ENCODE measurements around the gene MAOA.
"Not testable (repeated sequence)": the region's sequence is repeated elsewhere in the genome, so short reads cannot be mapped to it uniquely, and the experiment has no call there.

The MAOA gene

DNA sequence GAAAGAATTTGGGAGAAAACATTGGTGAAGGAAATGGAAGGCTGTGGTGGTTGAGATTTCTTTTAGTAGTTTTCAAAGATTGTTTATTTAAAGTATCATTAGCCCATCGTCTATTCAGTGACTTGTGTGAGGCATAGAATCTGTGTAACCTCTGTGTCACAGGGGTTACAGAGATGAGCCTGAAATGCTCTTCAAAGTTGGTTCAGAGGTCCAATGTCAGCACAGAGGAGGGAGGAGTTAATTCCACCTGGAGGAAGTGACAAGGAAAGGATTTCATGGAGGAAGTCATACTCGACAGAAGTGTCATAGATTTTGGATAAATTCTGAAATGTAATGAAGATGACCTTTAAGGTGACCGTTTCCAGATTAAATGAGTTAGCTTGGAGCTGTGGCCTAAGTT lies 8.2 kb downstream of the MAOA start:
- DNase-seq = no peak

DNA sequence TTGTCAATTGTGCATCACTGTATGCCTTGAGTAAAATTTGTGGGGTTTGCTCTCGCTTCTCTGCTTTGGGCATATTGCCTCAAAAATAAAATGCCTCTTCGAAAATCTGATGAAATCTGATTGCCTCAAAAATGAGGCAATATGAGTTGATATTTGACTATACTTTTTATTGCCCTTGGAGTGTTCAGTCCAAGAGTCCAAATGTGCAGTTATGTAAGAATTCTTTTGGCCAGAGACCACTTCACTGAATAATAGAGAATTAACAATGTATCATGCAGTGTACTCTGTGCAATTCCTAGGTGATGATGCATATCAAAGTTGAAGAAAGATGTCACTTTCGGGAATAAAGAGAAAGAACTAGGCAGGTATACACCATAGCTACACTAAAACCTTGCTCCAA lies 8.6 kb downstream of the MAOA start:
- DNase-seq = no peak

DNA sequence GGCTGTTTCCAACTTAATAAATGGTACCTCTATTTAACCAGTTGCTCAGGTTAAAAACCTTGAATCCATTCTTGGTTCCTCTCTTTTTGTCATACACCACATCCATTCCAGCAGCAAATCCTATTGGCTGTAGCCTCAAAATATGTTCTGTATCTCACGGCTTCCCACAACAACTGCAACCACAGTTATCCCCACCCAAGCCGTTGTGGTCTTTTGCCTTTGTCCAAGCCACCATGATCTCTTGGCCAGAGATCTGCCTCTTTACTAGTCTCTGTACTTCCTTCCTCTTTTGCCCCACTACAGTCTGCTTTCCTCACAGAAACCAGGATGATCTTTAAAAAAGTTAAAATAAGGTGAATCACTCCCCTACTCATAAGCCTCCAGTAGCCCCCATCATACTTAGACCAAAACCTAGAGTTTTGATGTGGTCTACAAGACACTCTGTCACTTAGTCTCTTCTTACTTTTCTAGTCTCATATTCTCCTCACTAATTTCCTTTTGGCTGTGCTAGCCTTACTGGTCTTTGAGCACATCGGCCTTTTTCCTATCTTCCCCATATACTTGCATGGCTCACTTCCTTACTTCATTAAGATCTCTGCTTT lies 10.3 kb downstream of the MAOA start:
- no peak for DNase-seq

DNA sequence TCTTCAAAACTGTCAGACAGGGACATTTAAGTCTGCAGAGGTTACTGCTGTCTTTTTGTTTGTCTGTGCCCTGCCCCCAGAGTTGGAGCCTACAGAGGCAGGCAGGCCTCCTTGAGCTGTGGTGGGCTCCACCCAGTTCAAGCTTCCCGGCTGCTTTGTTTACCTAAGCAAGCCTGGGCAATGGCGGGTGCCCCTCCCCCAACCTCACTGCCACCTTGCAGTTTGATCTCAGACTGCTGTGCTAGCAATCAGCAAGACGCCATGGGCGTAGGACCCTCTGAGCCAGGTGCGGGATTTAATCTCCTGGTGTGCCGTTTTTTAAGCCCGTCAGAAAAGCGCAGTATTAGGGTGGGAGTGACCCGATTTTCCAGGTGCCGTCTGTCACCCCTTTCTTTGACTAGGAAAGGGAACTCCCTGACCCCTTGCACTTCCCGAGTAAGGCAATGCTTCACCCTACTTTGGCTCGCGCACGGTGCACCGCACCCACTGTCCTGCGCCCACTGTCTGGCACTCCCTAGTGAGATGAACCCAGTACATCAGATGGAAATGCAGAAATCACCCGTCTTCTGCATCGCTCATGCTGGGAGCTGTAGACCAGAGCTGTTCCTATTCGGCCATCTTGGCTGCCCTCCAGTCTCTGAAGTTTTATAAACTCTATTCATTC lies 20.0 kb downstream of the MAOA start:
- not testable (repeated sequence) for DNase-seq

DNA sequence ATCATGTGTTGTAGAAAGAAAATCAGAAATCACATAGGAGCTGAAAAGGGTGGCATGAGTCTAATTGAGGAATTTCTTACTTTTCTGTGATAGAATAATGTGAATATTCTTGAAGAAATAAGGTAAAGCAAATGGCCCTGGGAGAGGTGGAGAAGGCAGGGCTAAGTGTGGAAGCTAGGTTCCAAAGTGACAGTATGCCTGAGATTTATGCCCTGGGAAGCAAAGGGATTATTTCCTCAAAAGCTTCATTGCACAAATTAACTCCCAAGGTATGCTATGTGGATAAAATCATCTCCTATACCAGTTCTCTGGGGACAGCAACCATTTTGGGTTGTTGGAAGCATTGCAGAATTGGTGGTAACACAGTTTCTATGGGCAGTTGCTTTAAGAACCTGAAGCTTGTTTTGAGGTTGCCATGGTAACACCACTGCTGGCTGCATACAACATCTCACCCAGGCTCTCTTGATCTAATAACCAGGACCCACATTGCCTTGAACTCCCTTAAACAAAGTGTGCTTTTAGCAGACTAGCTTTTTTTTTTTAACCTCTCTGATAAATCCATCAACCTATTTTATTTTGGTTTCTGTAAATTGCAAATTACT lies 21.0 kb downstream of the MAOA start:
- DNase-seq = no peak

DNA sequence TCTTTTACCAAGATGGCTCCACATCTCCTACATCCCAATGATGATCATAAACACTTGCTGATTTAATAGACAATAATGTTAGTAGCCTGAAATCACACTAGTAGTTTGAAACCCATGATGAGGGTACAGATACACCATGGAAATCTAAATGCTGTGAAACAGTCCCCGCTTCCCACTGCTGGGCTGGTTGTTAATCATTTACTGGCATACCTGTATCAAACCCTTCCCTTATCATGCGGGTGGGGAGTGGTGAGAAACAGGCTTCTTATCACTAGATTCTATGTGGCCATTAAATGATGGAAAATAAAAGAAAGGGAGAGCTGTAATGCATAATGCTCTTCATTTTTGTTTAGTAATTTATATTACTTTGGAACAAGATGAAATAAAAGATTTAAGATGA lies 21.9 kb downstream of the MAOA start:
- DNase-seq = no peak

DNA sequence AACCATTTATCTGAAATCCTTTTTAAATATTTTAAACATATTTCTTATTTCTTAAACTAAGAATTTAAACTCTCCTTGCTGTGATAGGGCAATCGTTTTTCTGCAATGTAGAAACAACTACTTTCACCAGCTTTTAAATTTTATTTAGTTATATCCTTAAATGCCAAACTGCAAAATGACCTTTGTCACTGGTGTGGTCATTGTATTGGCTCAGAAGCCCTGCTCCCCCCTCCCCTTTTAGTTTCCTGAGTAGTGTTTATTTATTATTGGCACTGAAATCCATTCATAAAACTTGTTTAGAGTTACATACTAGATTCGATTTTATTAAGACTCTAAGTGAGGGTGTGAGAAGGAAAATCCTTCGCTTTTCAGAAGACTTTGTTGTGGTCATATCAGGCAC lies 23.0 kb downstream of the MAOA start:
- DNase-seq = no peak

DNA sequence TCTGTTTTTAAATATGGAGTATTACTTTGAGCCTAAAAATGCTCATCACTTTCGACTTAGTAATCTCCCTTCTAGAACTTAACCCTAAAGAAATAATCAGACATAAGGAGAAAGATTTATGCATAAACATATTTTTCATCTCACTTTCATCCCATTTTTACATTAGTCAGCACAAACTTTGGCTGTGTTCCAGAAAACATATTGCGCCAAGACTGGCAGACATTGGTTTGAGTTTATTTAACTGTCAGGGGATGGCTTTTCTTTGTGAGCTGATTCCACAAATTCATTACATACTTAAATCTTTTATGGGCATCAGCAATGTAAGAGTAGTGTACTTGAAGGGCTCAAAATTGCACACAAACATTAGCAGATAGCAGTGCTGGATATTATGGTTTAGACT lies 23.7 kb downstream of the MAOA start:
- DNase-seq = no peak

DNA sequence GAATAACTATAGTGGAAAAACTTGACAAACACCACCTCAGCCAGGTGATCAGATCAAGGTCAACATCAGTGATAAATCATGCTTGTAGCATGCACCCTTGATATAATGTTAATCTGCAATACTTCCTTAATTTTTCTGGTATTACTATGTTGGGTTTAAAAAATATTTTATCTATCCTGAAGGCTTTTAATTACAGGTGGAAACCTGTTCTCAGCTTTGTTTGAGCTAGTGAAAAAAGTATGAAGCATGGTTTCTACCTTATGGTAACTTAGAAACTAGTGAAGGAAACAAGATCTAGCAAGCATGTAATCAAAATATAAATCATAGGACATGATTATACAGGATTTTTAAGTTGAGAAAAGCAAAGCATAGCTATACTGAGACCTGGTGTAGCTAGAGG lies 26.6 kb downstream of the MAOA start:
- DNase-seq = no peak

DNA sequence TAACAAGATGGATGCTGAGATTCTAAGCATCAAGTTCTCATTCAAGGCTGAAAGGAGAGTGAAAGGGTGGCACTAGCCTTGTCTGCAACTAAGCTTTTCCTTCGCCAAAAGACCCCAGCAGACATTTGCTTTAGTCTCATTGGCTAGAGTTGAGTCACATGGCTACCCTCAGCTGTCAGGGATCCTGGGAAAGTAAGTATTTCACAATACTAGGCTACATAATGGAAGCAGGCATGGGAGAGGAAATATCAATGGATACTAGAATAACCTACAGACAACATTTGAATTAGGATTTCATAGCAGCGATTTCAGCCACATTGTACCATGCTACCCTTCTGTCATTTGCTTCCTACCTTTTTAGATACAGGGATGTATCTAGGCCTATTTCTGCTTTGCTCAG lies 29.1 kb downstream of the MAOA start:
- no peak for DNase-seq

DNA sequence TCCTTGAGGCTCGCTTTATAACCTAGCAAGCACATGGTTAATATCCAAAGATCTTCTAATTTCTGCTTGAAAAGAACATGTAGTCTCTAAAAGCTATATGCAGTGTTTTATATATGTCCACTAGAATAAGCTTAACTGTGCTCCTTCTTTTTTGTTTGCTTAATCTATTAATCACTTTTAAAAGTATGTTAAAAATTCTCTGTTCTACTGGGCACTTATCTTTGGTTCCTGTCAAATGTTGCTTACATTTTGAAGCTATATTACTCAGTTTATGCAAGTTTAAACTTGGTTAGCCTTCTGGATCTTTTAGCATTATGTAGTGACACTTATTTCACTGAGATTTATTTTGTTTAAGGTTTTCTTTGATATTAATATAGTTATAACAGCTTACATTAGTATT lies 32.5 kb downstream of the MAOA start:
- DNase-seq = no peak

DNA sequence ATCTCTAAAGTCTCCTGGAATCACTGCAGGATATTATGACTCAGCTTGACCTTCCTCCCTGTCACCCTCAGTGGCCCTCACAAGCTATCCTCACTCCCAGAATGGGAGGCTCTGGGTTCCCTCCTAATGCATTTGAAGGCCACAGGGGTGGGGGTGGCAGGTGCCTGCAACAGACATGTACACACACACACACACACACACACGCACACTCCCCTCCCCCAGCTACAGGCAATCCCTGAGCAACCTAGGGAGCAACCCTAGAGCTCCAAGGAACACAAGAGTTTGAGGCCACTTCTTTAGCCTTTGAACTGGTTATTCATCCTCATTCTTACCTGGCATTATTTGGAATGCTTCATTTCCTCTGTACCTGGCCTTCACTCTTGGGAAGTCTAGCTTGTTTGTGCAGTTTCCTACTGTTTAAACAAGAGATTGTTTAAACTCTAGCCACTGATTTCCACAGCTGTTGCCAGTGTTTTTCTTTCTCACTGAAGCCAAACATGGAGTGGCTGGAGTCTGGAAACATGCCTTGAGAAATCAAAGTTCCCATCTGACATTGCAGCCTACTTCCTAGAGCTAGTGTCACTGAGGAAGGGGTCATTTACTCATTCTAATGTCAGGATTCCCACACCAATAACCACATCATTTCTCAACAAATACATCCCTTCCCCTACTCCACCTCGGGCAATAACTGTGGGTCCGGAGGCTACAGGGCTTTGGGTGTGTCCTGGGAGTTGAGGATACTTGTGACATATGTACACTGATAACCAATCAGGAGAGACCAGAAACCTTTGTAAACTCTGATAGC lies 37.7 kb downstream of the MAOA start:
- DNase-seq = peak; percentile 4

DNA sequence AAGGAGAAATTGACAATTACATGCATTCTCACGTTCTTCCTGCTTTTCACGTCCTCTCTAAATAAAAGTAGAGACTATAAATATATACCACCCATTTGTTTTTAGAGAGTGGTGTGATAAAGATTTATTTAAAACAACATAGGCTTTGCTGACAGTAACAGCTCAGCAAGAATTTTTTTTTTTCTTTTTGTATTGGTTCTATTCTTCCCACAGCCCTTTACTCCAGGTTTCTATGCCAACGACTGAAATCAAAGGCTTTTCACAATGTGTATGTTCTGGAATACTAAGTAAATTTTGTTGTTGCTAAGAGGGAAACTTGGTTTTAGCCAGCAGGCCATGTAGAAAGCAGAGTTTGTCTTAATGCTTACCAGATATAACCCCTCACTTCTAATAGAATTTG lies 43.4 kb downstream of the MAOA start:
- DNase-seq = no peak

DNA sequence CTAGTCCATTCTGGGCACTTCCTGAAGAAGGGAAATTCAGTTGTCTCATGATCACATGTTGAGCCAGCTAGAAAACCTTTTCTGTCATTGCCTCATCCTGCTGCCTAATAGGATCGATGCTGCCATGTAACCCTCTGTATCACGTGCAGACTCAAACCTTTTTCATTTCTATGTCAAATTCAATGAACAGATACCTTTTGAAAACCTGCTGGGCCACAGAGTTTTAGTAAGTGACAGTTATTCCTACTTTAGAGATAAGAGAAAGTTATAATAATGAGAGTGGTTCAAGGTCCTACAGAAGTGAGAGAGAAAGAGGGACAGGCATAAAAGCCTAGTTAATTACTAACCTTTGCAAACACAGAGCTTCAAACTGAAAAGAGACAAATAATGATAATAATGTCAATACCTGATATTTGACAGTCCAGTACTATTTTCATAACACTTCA lies 46.0 kb downstream of the MAOA start:
- DNase-seq = no peak

DNA sequence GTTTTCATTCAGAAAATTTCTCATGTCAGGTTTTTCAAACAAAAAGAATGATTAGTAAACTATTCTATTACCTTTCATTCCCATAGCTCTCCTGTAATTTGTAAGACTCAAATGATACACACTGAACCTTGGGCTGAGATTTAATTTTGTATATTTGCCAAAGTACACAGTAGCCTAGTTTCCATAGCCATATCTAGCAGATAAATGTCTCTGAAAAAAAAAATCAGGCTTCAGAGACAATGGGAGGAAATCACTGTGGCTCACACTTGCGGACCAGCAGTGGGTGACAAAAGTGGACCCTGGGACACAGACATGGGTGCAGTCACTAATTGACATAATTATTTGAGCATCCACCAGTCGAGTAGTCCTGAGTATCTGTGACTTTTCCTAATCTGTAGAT lies 46.6 kb downstream of the MAOA start:
- no peak for DNase-seq

DNA sequence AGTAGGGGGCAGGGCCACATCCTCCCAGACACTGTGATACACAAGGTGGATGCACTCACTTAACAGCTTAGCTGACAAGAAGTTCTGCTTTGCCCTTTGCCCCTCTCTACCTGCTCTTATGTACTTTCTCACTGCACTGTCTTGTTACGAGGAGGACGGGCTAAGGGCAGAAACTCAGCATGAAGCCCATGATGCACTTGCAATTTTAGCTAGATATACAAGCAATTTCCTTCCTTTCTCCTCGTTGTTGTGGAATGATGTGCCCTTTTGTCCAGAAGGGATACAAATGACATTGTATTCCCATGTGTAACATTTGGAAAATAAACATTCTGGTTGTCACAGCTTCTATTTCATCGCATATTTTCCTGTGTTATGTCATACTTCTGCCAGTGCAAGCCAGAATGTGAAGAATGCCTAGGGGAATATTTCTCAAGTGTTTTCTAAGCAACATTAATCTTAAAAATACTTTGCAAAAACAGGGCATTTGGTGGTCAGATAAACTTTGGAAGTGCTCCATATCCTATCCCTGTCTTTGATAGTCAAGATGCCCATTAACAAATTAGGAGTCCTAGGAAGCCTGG lies 47.2 kb downstream of the MAOA start:
- no peak for DNase-seq

DNA sequence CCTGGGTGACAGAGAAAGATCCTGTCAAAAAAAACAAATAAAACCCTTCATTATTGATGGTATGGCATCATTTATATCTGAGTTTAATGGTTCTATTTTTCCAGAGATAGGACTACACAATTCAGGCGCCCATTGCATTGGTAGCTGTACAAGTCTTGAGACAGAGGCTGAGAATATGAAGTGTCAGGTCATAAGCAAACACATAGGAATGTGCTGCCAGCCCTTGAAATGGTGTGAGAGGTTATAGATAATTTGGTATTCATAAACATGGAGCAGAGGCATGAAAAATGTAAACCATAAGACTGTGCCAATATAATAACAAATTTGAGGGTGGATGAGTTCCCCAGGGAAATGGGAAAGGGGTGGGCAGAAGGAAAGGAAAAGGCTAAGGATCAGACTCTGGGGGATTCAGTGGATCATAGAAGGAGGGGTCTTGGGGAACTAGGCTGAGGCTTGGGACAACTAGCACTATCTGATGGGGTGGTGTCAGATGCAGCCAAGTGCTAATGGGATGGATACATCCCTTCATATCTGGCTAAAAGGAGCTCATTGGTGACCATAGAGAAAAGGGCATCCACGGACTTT lies 50.8 kb downstream of the MAOA start:
- no peak for DNase-seq

DNA sequence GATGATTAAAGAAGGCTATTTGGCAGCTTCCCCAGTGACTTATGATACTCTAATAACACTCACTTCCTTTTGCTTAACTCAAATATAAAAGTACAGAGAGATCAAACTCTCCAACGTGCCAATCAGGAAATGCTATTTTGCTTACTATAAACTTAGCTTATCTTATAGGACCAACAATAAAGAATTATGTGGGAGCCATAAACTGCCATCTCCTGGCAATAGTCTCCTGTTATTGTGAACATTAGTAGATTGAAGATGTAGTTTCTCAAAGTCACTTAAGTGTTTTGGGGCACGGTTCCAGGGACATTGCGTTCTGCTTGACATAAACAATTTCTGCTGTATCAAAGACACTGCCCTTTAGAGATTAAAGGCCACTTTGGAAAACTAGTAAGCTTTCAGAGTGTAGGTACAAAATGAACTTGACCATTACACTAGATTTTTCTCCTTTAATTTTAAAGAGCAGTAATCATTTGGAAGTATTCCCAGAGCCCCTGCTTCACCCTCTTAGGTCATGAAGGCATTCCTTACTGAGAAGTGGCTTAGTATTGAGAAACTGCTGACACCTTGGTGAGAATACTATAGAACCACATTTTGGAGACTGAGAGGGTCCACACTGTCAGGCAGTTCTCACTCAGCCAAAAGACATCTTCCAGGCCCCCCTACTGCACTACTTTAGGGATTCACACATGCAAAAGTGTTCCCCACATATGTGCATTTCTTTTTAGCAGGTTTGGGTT lies 51.9 kb downstream of the MAOA start:
- no peak for DNase-seq

DNA sequence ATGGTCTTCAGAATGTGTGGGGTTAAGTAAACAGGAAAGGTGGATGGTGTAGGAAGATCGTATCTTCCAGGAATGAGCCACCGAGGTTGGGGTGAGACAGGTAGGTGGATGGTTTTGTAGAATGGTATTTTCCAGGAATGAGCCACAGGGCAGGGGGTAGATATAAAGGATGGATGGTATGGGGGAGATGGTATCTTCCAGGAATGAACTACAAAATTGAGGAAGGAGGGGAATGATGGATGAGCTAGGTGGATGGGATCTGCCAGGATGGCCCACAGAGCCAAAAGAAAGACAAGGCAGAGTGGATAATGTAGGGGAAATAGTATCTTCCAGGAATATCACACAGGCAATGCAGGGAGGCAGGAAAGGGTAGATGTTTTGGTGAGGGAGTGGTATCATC lies 60.0 kb downstream of the MAOA start:
- no peak for DNase-seq

DNA sequence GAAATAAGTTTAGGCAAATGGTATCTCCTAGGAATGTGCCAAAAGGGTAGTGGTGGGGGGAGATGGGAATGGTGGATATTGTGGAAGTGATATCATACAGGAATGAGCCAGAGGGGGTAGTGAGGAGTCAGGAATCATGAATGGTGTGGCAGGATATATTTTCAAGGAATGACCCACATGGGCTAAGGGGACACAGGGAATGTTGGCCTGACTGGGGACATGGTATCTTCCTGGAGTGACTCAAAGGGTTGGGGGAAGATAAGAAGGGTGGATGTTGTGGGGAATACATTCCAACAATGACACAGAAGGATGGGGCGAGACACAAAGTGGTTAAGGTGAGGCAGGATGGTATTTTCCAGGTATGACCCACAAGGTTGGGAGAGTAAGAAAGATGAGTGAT lies 60.6 kb downstream of the MAOA start:
- DNase-seq = no peak

DNA sequence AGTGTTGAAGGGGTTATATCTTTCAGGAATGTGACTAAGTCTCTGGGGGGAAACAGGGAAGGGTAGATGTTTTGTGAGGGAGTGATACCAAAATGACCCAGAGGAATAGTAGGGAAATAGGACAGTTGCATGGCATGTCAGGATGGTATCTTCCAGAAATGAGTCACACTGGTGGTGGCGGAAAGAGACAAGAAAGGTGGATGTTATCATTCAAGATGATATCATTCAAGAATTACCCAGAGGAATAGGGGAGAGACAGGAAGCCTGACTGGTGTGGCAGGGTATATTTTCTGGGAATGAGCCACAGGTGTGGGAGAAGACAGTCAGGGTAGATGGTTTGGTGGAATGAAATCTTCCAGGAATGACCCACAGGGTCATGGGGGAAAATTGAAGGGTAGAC lies 61.1 kb downstream of the MAOA start:
- DNase-seq = no peak

DNA sequence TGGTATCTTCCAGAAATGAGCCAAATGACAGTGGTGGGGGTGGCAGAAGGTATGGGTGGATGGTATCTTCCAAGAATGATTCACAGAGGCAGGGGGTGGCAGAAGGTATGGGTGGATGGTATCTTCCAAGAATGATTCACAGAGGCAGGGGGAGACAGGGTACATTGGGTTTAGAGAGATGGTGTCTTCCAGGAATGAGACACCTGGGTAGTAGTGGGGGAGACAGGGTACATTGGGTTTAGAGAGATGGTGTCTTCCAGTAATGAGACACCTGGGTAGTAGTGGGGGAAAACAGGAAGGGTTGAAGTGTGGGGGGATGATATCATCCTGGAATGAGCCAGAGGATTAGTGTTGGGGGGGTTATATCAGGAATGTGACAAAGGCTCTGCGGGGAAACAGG lies 62.0 kb downstream of the MAOA start:
- DNase-seq = no peak
